B cell (primary cell): ENCODE measurements around the gene UPF1. TPM values are rescaled to one million over a fixed set of nuclear protein-coding genes. Genes with fewer than 3 reads are reported as not detected.

Experiments
- ATAC-seq: fragments of 200-7000 bp; cut with Tn5 transposase; one replicate; pipeline ENCODE4 v1.10.0; 2021; ENCODE audit warnings: low read depth, mild to moderate bottlenecking, moderate number of reproducible peaks, moderate library complexity
- CTCF ChIA-PET: fragments of 350-600 bp; sonication (Branson Sonifier 250); formaldehyde crosslinking; loops from one replicate; lab custom pipeline; 2021; ENCODE audit warnings: antibody characterized with exemption, inconsistent platforms; lab: Charles Lee
- POLR2A ChIA-PET: fragments of 350-600 bp; sonication (Branson Sonifier 250); formaldehyde crosslinking; loops from one replicate; lab custom pipeline; 2021; ENCODE audit warnings: antibody characterized with exemption; lab: Charles Lee
- DNase-seq: peaks from one replicate; pipeline ENCODE4 v3.0.0; 2013
- H2AFZ ChIP-seq: 2 replicates; pipeline ENCODE4 v1.6.1; 2012; ENCODE audit warnings: mild to moderate bottlenecking, low read depth, low read length; ENCODE audit not compliant: insufficient read depth, poor library complexity, severe bottlenecking
- H3K27ac ChIP-seq, 2 donors: 1 replicate in 1 of 2; 2 replicates in 1 of 2; pipeline ENCODE4 v1.5.1; 2012 to 2013; ENCODE audit warnings: low read length in 2 of 2, mild to moderate bottlenecking in 2 of 2, moderate library complexity in 1 of 2
- H3K27me3 ChIP-seq, 4 experiments: fragments of 200-600 bp in 1 of 4; sonication (generic) in 1 of 4; replicated peaks in 1 of 4; 1 replicate in 2 of 4; 2 replicates in 2 of 4; pipeline versions ENCODE4 v1.6.1 to v1.7.0; 2013 to 2016; ENCODE audit warnings: low read length in 3 of 4, mild to moderate bottlenecking in 2 of 4, mixed read lengths in 1 of 4, moderate library complexity in 1 of 4; ENCODE audit not compliant: insufficient read depth in 4 of 4, control insufficient read depth in 3 of 4; ENCODE audit errors: control extremely low read depth in 1 of 4
- H3K36me3 ChIP-seq, 2 experiments: replicated peaks in 1 of 2; 1 replicate in 1 of 2; 2 replicates in 1 of 2; pipeline versions ENCODE4 v1.6.1 to v1.7.1; 2013; ENCODE audit warnings: low read length in 1 of 2; ENCODE audit not compliant: insufficient read depth in 2 of 2, control insufficient read depth in 1 of 2; ENCODE audit errors: control extremely low read depth in 1 of 2, extremely low read depth in 1 of 2
- H3K4me1 ChIP-seq, 2 donors: fragments of 200-600 bp in 1 of 2; sonication (generic) in 1 of 2; 1 replicate in 1 of 2; 2 replicates in 1 of 2; pipeline versions ENCODE4 v1.5.1 to v1.6.1; 2013 to 2017; ENCODE audit warnings: low read length in 2 of 2; ENCODE audit not compliant: control insufficient read depth in 2 of 2, insufficient read depth in 2 of 2
- H3K4me2 ChIP-seq: replicated peaks from 2 replicates; pipeline ENCODE3; 2012; ENCODE audit warnings: mild to moderate bottlenecking, low read depth, low read length; ENCODE audit not compliant: poor library complexity, severe bottlenecking
- H3K4me3 ChIP-seq, 5 experiments: fragments of 200-600 bp in 1 of 5; sonication (generic) in 1 of 5; 1 replicate in 3 of 5; 2 replicates in 2 of 5; pipeline versions ENCODE4 v1.5.1 to v1.7.0; 2011 to 2016; ENCODE audit warnings: low read length in 4 of 5, mild to moderate bottlenecking in 4 of 5, low read depth in 2 of 5, control low read depth in 1 of 5, moderate library complexity in 1 of 5; ENCODE audit not compliant: insufficient read depth in 1 of 5; ENCODE audit errors: control extremely low read depth in 1 of 5, extremely low read depth in 1 of 5
- H3K79me2 ChIP-seq: fragments of 200-600 bp; sonication (generic); one replicate; pipeline ENCODE4 v1.6.0; 2016; ENCODE audit warnings: low read length; ENCODE audit not compliant: control insufficient read depth, insufficient read depth
- H3K9ac ChIP-seq: fragments of 200-600 bp; sonication (generic); 2 replicates; pipeline ENCODE4 v1.6.1; 2017; ENCODE audit warnings: mild to moderate bottlenecking, low read length, moderate library complexity
- H3K9me3 ChIP-seq, 3 donors: one replicate each; pipeline versions ENCODE4 v1.6.1 to v1.7.1; 2013; ENCODE audit warnings: low read length in 2 of 3; ENCODE audit not compliant: control insufficient read depth in 2 of 3, insufficient read depth in 1 of 3; ENCODE audit errors: control extremely low read depth in 1 of 3
- H4K20me1 ChIP-seq: 2 replicates; pipeline ENCODE4 v1.6.0; 2012; ENCODE audit warnings: mild to moderate bottlenecking, low read length; ENCODE audit not compliant: insufficient read depth, control insufficient read depth, poor library complexity, severe bottlenecking
- H3K27ac Mint-ChIP-seq: one replicate; pipeline ENCODE4 v1.8.0; 2021; ENCODE audit warnings: mixed read lengths
- H3K27me3 Mint-ChIP-seq: one replicate; pipeline ENCODE4 v1.8.0; 2021; ENCODE audit warnings: mixed read lengths
- H3K4me1 Mint-ChIP-seq: one replicate; pipeline ENCODE4 v1.8.0; 2021; ENCODE audit warnings: mixed read lengths
- H3K4me3 Mint-ChIP-seq: one replicate; pipeline ENCODE4 v1.8.0; 2021; ENCODE audit warnings: mixed read lengths
- H3K9me3 Mint-ChIP-seq: one replicate; pipeline ENCODE4 v1.8.0; 2022; ENCODE audit warnings: mixed read lengths; ENCODE audit not compliant: insufficient read depth
- EZH2 ChIP-seq: IDR thresholded peaks from 2 replicates; pipeline ENCODE4 v1.6.1; 2012; ENCODE audit warnings: borderline replicate concordance, low read depth, mild to moderate bottlenecking, moderate library complexity, low read length; ENCODE audit not compliant: insufficient read depth, poor library complexity, severe bottlenecking
- WGBS: methylation state at CpG from one replicate; pipeline ENCODE4 v1.1.5; 2013; ENCODE audit warnings: missing lambda C conversion rate; ENCODE audit not compliant: insufficient coverage; 5-methylcytosine and 5-hydroxymethylcytosine counted together
- intact Hi-C: fragments of 100-400 bp; cut with micrococcal nuclease; formaldehyde crosslinking; loops from one replicate; pipeline ENCODE4 v1.10.0; 2022
- polyA plus RNA-seq: library from polyadenylated mRNA; depleted of rRNA; stranded (reverse); fragments of >200 nt; gene quantifications from 2 replicates; pipeline ENCODE4 v1.2.3, GENCODE V29; 2012
- total RNA-seq, 2 donors: library from RNA; stranded (reverse); fragments of 120-200 nt in 1 of 2; gene quantifications; 1 replicate in 1 of 2; 2 replicates in 1 of 2; pipeline versions ENCODE4 v1.2.3 to v1.2.4, GENCODE V29; 2013 to 2022
- TF ChIP-seq, protein P1 (sequence below): fragments of 200-600 bp; IDR thresholded peaks from one replicate; pipeline ENCODE4 v1.8.0; 2022; ENCODE audit warnings: antibody characterized with exemption, mild to moderate bottlenecking

UPF1 gene
- total and polyA plus RNA-seq, 2 donors (not counting 1 experiment from before 2014, with no cell fraction given) = 51.9 to 98.6 TPM

DNA sequence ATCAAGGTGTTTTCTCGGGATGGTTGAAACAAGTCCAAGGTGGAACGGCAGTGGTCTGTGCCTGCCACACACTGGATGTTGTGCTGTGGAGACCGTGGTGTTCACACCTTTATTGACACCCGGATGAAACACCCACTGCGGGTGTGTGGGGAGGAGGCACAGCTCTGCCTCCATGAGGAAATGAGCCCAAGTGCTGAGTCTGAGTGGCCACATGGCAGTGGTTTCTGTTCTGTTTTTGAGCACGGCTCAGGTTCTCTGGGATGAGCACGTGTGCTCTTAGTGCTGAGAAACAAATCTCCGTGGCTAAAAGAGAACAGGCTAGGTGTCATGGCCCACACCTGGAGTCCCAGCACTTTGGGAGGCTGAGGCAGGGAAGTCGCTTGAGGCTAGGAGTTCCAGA is 29.5 kb downstream of the UPF1 start:
- no peaks in the 10 kb centered on the region for H3K79me2 ChIP-seq

DNA sequence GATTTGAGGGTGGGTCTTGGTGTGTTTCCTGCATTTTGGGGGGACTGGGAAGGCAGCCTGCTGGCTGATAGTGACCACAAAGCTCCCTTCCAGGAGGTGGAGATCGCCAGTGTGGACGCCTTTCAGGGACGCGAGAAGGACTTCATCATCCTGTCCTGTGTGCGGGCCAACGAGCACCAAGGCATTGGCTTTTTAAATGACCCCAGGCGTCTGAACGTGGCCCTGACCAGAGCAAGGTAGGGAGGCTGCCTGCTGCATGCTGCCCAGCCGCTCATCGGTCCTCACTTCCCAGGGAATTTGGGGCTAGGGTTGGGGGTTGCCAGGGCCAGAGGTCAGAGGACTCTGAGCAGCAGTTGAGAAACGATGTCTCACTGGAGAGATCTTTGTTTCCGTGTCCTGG is 30.2 kb downstream of the UPF1 start:
- intact Hi-C loops = no loop called here
- no peak for TF ChIP-seq EZH2
- TF ChIP-seq, protein P1, sequence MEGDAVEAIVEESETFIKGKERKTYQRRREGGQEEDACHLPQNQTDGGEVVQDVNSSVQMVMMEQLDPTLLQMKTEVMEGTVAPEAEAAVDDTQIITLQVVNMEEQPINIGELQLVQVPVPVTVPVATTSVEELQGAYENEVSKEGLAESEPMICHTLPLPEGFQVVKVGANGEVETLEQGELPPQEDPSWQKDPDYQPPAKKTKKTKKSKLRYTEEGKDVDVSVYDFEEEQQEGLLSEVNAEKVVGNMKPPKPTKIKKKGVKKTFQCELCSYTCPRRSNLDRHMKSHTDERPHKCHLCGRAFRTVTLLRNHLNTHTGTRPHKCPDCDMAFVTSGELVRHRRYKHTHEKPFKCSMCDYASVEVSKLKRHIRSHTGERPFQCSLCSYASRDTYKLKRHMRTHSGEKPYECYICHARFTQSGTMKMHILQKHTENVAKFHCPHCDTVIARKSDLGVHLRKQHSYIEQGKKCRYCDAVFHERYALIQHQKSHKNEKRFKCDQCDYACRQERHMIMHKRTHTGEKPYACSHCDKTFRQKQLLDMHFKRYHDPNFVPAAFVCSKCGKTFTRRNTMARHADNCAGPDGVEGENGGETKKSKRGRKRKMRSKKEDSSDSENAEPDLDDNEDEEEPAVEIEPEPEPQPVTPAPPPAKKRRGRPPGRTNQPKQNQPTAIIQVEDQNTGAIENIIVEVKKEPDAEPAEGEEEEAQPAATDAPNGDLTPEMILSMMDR = no peak
- no peak for ATAC-seq
- 98% methylated on average over 12 of the region's 12 CpGs for WGBS
- Histone ChIP-seq H3K79me2 (no peaks in the 10 kb centered on the region), H3K4me3 (no peak overlapping the region), H4K20me1 (peaks cover 56% of the 10 kb centered on the region), H3K36me3 (peaks cover 0 to 86% of the 10 kb centered on the region in 2 experiments), H3K4me1 (peaks cover 2 to 17% of the 10 kb centered on the region in 2 donors), H3K27ac (no peak overlapping the region), H3K9ac (no peak overlapping the region), H3K9me3 (peaks cover 0 to 3% (median 0%) of the 10 kb centered on the region in 3 donors), H2AFZ (no peak overlapping the region), H3K27me3 (no peaks in the 10 kb centered on the region), H3K4me2 (no peak overlapping the region)
- Mint-ChIP-seq H3K27me3 (no peaks in the 10 kb centered on the region), H3K4me1 (peaks cover 9% of the 10 kb centered on the region), H3K9me3 (no peaks in the 10 kb centered on the region), H3K4me3 (no peak overlapping the region), H3K27ac (no peak overlapping the region)
- ChIA-PET POLR2A (interaction anchor here (0.7 kb wide), 1 partner anchor 13 kb away, joined by 4 read pairs; no protein-coding TSS in a partner anchor), CTCF (no interaction called here)
- DNase-seq = no peak

More for the DNA sequence above, 29.5 kb downstream of the UPF1 start:
- H4K20me1 ChIP-seq = peaks cover 56% of the 10 kb centered on the region
- H2AFZ ChIP-seq = no peak overlapping the region
- no peak overlapping the region for H3K27ac ChIP-seq
- Mint-ChIP-seq H3K9me3 (no peaks in the 10 kb centered on the region), H3K4me1 (peaks cover 9% of the 10 kb centered on the region), H3K27ac (peak overlapping the region; percentile 63), H3K4me3 (no peak overlapping the region), H3K27me3 (no peaks in the 10 kb centered on the region)
- CTCF ChIA-PET = interaction anchor here (0.6 to 2.6 kb wide), 2 partner anchors 14 to 680 kb away, joined by 3 to 8 read pairs; no protein-coding TSS in a partner anchor
- H3K9me3 ChIP-seq = no peaks in the 10 kb centered on the region
- peak; percentile 61 for ATAC-seq
- intact Hi-C loops = no loop called here
- H3K4me3 ChIP-seq = no peak overlapping the region
- TF ChIP-seq EZH2 = no peak
- TF ChIP-seq, protein P1 = no peak
- peak; percentile 60 for DNase-seq
- H3K27me3 ChIP-seq = no peaks in the 10 kb centered on the region
- no peak overlapping the region for H3K9ac ChIP-seq
- WGBS = 76% methylated on average over 8 of the region's 9 CpGs
- H3K4me1 ChIP-seq = peaks cover 2 to 17% of the 10 kb centered on the region in 2 donors
- H3K36me3 ChIP-seq = peaks cover 0 to 89% of the 10 kb centered on the region in 2 experiments
- POLR2A ChIA-PET = no interaction called here
- no peak overlapping the region for H3K4me2 ChIP-seq
